ENCODE results near the gene KSR2. TPM values are rescaled to one million over a fixed set of nuclear protein-coding genes. Genes with fewer than 3 reads are reported as not detected.

KSR2 gene
- total RNA-seq, 4 donors from 2014 or later: 0.32 to 7.0 (median 0.60) TPM

DNA sequence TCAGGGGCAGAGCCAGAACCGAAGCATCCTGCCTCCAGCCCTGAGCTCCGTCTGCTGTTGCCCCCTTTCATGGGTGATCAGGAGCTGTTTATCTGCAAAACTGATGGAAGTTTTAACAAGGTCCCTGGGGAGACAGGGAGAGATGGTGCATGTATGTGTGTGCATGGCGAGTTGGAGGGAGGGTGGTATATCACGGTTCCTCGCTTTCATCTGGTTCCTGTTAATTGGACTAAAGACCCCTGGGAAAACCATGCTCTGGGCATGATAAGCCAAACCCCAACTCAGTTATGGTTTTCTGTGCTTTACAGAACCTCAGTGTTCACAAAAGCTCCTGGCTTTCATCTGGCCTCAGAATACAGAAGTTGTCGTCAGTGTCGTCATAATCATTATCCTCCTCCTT, 133.6 kb downstream of the KSR2 start:
- no peak overlapping the region for H3K4me3 ChIP-seq
- WGBS, 2 donors (ENCODE audit: low coverage in 1 of 2): 83 to 85% methylated on average over 2 to 7 of the region's 7 CpGs
- H3K36me3 ChIP-seq: no peaks in the 10 kb centered on the region
- intact Hi-C loops (cut with DNase I; ENCODE audit: low total_unique reads): loop anchor here (5.0 kb wide), 1 partner anchor 468 kb away; no protein-coding TSS in a partner anchor
- in situ Hi-C loops (cut with MboI; ENCODE audit: low pct_ligation_motif_present in 1 of 4, low pct_unique_long_range_greater_than_20kb in 1 of 4, low sequenced_read_pairs in 3 of 4): loop anchor here (5.0 to 25.0 kb wide), 8 partner anchors 248 to 623 kb away; partner anchors contain the start of gene NOS1 (in 2 of the 4)
- no peak overlapping the region for H3K27ac ChIP-seq
- no peaks in the 10 kb centered on the region for H3K9me3 ChIP-seq
- H3K4me1 ChIP-seq: peaks cover 0 to 4% (median 0%) of the 10 kb centered on the region in 4 donors
- TF ChIP-seq, protein P1, sequence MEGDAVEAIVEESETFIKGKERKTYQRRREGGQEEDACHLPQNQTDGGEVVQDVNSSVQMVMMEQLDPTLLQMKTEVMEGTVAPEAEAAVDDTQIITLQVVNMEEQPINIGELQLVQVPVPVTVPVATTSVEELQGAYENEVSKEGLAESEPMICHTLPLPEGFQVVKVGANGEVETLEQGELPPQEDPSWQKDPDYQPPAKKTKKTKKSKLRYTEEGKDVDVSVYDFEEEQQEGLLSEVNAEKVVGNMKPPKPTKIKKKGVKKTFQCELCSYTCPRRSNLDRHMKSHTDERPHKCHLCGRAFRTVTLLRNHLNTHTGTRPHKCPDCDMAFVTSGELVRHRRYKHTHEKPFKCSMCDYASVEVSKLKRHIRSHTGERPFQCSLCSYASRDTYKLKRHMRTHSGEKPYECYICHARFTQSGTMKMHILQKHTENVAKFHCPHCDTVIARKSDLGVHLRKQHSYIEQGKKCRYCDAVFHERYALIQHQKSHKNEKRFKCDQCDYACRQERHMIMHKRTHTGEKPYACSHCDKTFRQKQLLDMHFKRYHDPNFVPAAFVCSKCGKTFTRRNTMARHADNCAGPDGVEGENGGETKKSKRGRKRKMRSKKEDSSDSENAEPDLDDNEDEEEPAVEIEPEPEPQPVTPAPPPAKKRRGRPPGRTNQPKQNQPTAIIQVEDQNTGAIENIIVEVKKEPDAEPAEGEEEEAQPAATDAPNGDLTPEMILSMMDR (IDR thresholded peaks at IDR 0.05): no peak
- TF ChIP-seq POLR2A (IDR thresholded peaks at IDR 0.05) (no peak), POLR2AphosphoS5 (IDR thresholded peaks at IDR 0.05) (no peak), EP300 (IDR thresholded peaks at IDR 0.05; ENCODE audit: low read depth) (no peak)
- DNase-seq: no peak
- no peaks in the 10 kb centered on the region for H3K27me3 ChIP-seq

DNA sequence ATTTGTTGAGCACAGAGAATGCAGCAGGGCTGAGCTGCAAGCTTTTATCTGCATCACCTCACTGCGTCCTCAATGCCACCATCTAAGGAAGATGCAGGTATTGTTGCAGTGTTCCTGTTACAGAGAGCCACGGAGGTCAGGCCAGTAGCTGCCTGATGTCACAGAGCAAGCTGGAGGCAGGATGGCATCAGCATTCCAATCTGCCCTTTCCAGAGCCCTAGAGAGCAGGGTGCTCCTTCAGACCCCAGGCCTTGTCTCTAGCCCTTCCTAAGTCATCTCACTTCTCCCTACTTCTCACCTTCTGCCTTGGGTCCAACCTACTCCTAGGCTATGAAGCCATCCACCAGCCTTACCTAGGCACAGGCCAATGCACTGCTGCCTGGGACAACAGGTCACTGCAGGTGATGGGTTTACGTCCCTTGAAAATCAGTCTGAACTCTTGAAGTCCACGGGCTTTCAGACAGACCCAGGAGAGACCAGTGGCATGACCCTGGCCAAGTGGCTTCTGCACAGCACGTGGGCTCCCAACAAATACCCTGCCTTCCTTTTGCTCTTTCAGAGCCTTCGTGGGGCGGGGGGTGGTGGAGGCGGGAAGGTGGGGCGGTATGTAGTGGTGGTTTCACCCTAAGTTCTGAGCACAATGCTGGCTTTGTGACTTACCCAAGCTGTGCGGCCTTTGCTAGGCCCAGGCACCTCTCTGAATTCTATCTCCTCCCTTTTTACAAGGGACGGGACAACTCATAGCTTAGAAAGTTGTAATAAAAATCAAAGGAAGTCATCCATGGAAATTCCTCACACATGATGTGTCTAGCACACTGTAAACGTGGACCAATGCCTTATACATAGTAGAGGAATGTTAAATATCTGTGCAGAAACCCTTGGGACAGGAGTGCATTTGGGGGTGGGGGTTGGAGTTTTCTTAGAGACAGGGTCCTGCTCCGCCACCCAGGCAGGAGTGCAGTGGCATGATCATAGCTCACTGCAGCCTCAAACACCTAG, 136.0 kb downstream of the KSR2 start:
- Histone ChIP-seq H3K9me3 (peaks cover 11% of the 10 kb centered on the region in 2 donors), H3K4me3 (no peak overlapping the region), H3K36me3 (no peaks in the 10 kb centered on the region), H3K27ac (no peak overlapping the region), H3K27me3 (no peaks in the 10 kb centered on the region), H3K4me1 (peaks cover 0 to 4% (median 0%) of the 10 kb centered on the region in 4 donors)
- no peak for TF ChIP-seq EP300 (IDR thresholded peaks at IDR 0.05; ENCODE audit: low read depth)
- no peak for TF ChIP-seq POLR2AphosphoS5 (IDR thresholded peaks at IDR 0.05)
- no peak for TF ChIP-seq POLR2A (IDR thresholded peaks at IDR 0.05)
- TF ChIP-seq, protein P1 (IDR thresholded peaks at IDR 0.05): no peak
- in situ Hi-C loops (cut with MboI; ENCODE audit: low pct_ligation_motif_present in 1 of 4, low pct_unique_long_range_greater_than_20kb in 1 of 4, low sequenced_read_pairs in 3 of 4): loop anchor here (10.0 to 25.0 kb wide), 7 partner anchors 245 to 620 kb away; partner anchors contain the start of gene NOS1 (in 2 of the 4)
- intact Hi-C loops (cut with DNase I; ENCODE audit: low total_unique reads): no loop called here
- WGBS, 2 donors (ENCODE audit: low coverage in 1 of 2): 33 to 79% methylated on average over 3 to 13 of the region's 13 CpGs
- no peak for DNase-seq

DNA sequence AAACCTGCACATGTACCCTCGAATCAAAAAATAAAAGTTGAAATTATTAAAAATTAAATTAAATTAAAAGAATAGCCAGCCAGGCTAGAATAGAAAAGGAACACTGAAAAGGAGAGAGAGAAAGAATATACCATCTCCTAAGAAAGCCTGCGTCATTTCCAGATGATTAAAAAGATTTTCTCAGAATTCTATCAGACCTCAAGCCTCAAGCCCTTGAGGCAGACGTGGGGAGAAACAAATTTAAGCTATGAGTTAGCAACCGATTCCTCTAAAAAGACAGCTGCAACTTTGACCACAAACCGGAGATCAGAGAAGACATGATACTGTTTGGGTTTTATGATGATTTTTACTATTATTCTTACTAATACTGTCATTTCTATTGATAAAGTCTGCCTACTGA, 138.3 kb downstream of the KSR2 start:
- 75 to 87% methylated on average over 5 of the region's 5 CpGs for WGBS, 2 donors (ENCODE audit: low coverage in 1 of 2)
- H3K27ac ChIP-seq: no peak overlapping the region
- no peak for DNase-seq
- H3K27me3 ChIP-seq: no peaks in the 10 kb centered on the region
- in situ Hi-C loops (cut with MboI; ENCODE audit: low pct_ligation_motif_present in 1 of 4, low pct_unique_long_range_greater_than_20kb in 1 of 4, low sequenced_read_pairs in 3 of 4) (loop anchor here (10.0 to 25.0 kb wide), 7 partner anchors 243 to 618 kb away; partner anchors contain the start of gene NOS1 (in 2 of the 4)), intact Hi-C loops (cut with DNase I; ENCODE audit: low total_unique reads) (no loop called here)
- TF ChIP-seq POLR2AphosphoS5 (IDR thresholded peaks at IDR 0.05): no peak
- no peak for TF ChIP-seq EP300 (IDR thresholded peaks at IDR 0.05; ENCODE audit: low read depth)
- TF ChIP-seq POLR2A (IDR thresholded peaks at IDR 0.05): no peak
- TF ChIP-seq, protein P1 (IDR thresholded peaks at IDR 0.05): no peak
- no peaks in the 10 kb centered on the region for H3K4me1 ChIP-seq
- H3K36me3 ChIP-seq: no peaks in the 10 kb centered on the region
- no peak overlapping the region for H3K4me3 ChIP-seq
- peaks cover 11% of the 10 kb centered on the region in 2 donors for H3K9me3 ChIP-seq

DNA sequence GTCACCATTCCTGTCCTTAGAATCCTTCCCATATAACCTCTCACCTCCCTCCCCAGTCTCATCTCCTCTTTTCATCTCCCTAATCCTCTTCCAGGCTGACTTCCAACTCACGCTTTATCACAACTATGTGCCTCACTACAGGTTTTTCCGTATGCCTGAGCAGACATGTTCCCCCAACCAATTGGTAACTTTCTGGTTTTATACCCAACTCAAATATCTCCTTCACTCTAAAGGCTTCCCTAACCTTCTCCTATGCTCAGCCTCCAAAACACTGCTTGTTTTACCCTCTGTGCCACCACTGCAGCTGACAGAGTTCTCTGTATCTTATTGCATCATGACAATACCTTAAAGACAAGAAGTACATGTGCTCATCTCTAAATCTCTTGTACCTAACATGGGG, 139.7 kb downstream of the KSR2 start:
- DNase-seq: no peak
- intact Hi-C loops (cut with DNase I; ENCODE audit: low total_unique reads) (no loop called here), in situ Hi-C loops (cut with MboI; ENCODE audit: low pct_ligation_motif_present in 1 of 4, low pct_unique_long_range_greater_than_20kb in 1 of 4, low sequenced_read_pairs in 3 of 4) (loop anchor here (25.0 kb wide), 4 partner anchors 242 to 617 kb away; partner anchors contain the start of gene NOS1 (in 1 of the 4))
- TF ChIP-seq POLR2AphosphoS5 (IDR thresholded peaks at IDR 0.05): no peak
- WGBS, 2 donors (ENCODE audit: low coverage in 1 of 2): 90 to 100% methylated on average over 2 of the region's 2 CpGs
- Histone ChIP-seq H3K36me3 (no peaks in the 10 kb centered on the region), H3K9me3 (peaks cover 11% of the 10 kb centered on the region in 2 donors), H3K27ac (no peak overlapping the region), H3K4me3 (no peak overlapping the region), H3K4me1 (no peaks in the 10 kb centered on the region), H3K27me3 (no peaks in the 10 kb centered on the region)
